Keratinocyte (primary cell): ENCODE results near the gene KNCN. TPM values are rescaled to one million over a fixed set of nuclear protein-coding genes. Genes with fewer than 3 reads are reported as not detected.

ENCODE experiments used
- DNase-seq: peaks from one replicate; pipeline ENCODE4 v3.0.0-alpha.2; 2011; ENCODE audit warnings: low read depth, missing footprints, low spot score
- FAIRE-seq: peaks from 2 replicates; lab custom pipeline; 2011; peaks lifted over from hg19 to GRCh38; lab: Jason Lieb, UNC
- H2AFZ ChIP-seq: 2 replicates; pipeline ENCODE4 v1.6.0; 2012; ENCODE audit warnings: low read length, control low read depth, inconsistent platforms; ENCODE audit not compliant: control insufficient read depth
- H3K27ac ChIP-seq: 2 replicates; pipeline ENCODE4 v1.5.1; 2011; ENCODE audit warnings: low read length; ENCODE audit not compliant: control insufficient read depth, insufficient read depth
- H3K27me3 ChIP-seq: 3 replicates; pipeline ENCODE4 v1.6.0; 2011; ENCODE audit warnings: low read length; ENCODE audit not compliant: control insufficient read depth, insufficient read depth; ENCODE audit errors: extremely low read depth
- H3K36me3 ChIP-seq, 2 experiments: 2 replicates in 1 of 2; 3 replicates in 1 of 2; pipeline ENCODE4 v1.5.1; 2011; ENCODE audit warnings: low read length in 2 of 2, mild to moderate bottlenecking in 1 of 2; ENCODE audit not compliant: control insufficient read depth in 2 of 2, insufficient read depth in 2 of 2; ENCODE audit errors: extremely low read depth in 1 of 2
- H3K4me1 ChIP-seq: 3 replicates; pipeline ENCODE4 v1.5.1; 2011; ENCODE audit warnings: low read length; ENCODE audit not compliant: control insufficient read depth, insufficient read depth; ENCODE audit errors: extremely low read depth
- H3K4me2 ChIP-seq: 3 replicates; pipeline ENCODE4 v1.6.0; 2011; ENCODE audit warnings: low read depth, low read length; ENCODE audit not compliant: control insufficient read depth, insufficient read depth; ENCODE audit errors: extremely low read depth
- H3K4me3 ChIP-seq, 3 experiments: fragments of 200-600 bp in 1 of 3; sonication (generic) in 1 of 3; 2 replicates in 2 of 3; 3 replicates in 1 of 3; pipeline ENCODE4 v1.5.1; 2011 to 2016; ENCODE audit warnings: low read length in 3 of 3, mild to moderate bottlenecking in 3 of 3, control low read depth in 2 of 3, inconsistent platforms in 1 of 3, low read depth in 1 of 3, mixed read lengths in 1 of 3, mixed run types in 1 of 3, moderate library complexity in 1 of 3; ENCODE audit not compliant: control insufficient read depth in 2 of 3, insufficient read depth in 2 of 3; ENCODE audit errors: extremely low read depth in 1 of 3
- H3K79me2 ChIP-seq: 2 replicates; pipeline ENCODE4 v1.6.0; 2012; ENCODE audit warnings: low read length; ENCODE audit not compliant: control insufficient read depth, insufficient read depth
- H3K9ac ChIP-seq: 3 replicates; pipeline ENCODE4 v1.6.0; 2011; ENCODE audit warnings: low read length; ENCODE audit not compliant: control insufficient read depth, insufficient read depth; ENCODE audit errors: extremely low read depth
- H3K9me1 ChIP-seq: 3 replicates; pipeline ENCODE4 v1.6.0; 2011; ENCODE audit warnings: low read length; ENCODE audit not compliant: control insufficient read depth, insufficient read depth; ENCODE audit errors: extremely low read depth
- H3K9me3 ChIP-seq: 2 replicates; pipeline ENCODE4 v1.5.1; 2012; ENCODE audit warnings: low read depth, low read length; ENCODE audit not compliant: control insufficient read depth
- H4K20me1 ChIP-seq: 3 replicates; pipeline ENCODE4 v1.6.0; 2011; ENCODE audit warnings: low read length; ENCODE audit not compliant: control insufficient read depth, insufficient read depth; ENCODE audit errors: extremely low read depth
- CTCF ChIP-seq, 3 experiments: IDR thresholded peaks in 1 of 3; conservative IDR thresholded peaks in 1 of 3; optimal IDR thresholded peaks in 1 of 3; 2 replicates in 2 of 3; 3 replicates in 1 of 3; pipeline versions ENCODE3 to v1.5.1; 2011; ENCODE audit warnings: low read length in 3 of 3, mild to moderate bottlenecking in 3 of 3, moderate library complexity in 2 of 3, control low read depth in 1 of 3, inconsistent platforms in 1 of 3; ENCODE audit not compliant: insufficient read depth in 2 of 3; ENCODE audit errors: extremely low read depth in 1 of 3
- EZH2 ChIP-seq: IDR thresholded peaks from one replicate; pipeline ENCODE4 v1.6.1; 2012; ENCODE audit warnings: inconsistent platforms, mild to moderate bottlenecking, low read length, moderate library complexity
- dilution Hi-C: fragments of 300-500 bp; cut with MboI; formaldehyde crosslinking; loops from one replicate; pipeline ENCODE4 v1.7.0; 2020; ENCODE audit warnings: low sequenced_read_pairs; ENCODE audit not compliant: extremely low pct_ligation_motif_present
- polyA plus RNA-seq, 5 experiments: library from polyadenylated mRNA; depleted of rRNA in 3 of 5; stranded (reverse) in 3 of 5; stranded (forward) in 1 of 5; unstranded in 1 of 5; fragments of >200 nt; gene quantifications; 1 replicate in 1 of 5; 2 replicates in 3 of 5; 3 replicates in 1 of 5; pipeline versions ENCODE4 v1.2.1 to v1.2.3, GENCODE V29; 2011 to 2012; ENCODE audit warnings: missing spikeins in 2 of 5, low read depth in 1 of 5, low replicate concordance in 1 of 5

Gene KNCN
- polyA plus RNA-seq, 1 donor (not counting 4 experiments of a cell fraction or from before 2014, with no cell fraction given): not detected

- TF ChIP-seq EZH2 (no peak), CTCF (optimal IDR thresholded peaks at IDR 0.05 in 1 of 3, IDR thresholded peaks at IDR 0.05 in 1 of 3, conservative IDR thresholded peaks at IDR 0.05 in 1 of 3; ENCODE audit: extremely low read depth in 1 of 3, insufficient read depth in 2 of 3, low read length in 3 of 3) (no peak)
- H3K79me2 ChIP-seq: no peaks in the 10 kb centered on the region
- H3K9me1 ChIP-seq: no peaks in the 10 kb centered on the region
- H3K27me3 ChIP-seq: peaks cover 5% of the 10 kb centered on the region
- no peaks in the 10 kb centered on the region for H3K9me3 ChIP-seq
- peak overlapping the region; percentile 6 for H3K4me2 ChIP-seq
- dilution Hi-C loops: no loop called here
- no peak overlapping the region for H2AFZ ChIP-seq
- FAIRE-seq: peak; percentile 84
- no peak for DNase-seq
- no peak overlapping the region for H3K27ac ChIP-seq
- no peak overlapping the region for H3K4me3 ChIP-seq
- H4K20me1 ChIP-seq: no peaks in the 10 kb centered on the region
- H3K36me3 ChIP-seq: no peaks in the 10 kb centered on the region
- no peak overlapping the region for H3K9ac ChIP-seq
- peaks cover 40% of the 10 kb centered on the region for H3K4me1 ChIP-seq
Measured at GRCh38 chr1:46523496-46524353, 27.7 kb downstream of the KNCN start.

- Histone ChIP-seq H3K27me3 (no peaks in the 10 kb centered on the region), H2AFZ (no peak overlapping the region), H3K4me2 (peak overlapping the region; percentile 65), H3K36me3 (no peaks in the 10 kb centered on the region), H3K4me1 (peaks cover 40% of the 10 kb centered on the region), H3K27ac (peak overlapping the region; percentile 12), H3K9me1 (no peaks in the 10 kb centered on the region), H3K4me3 (no peak overlapping the region), H4K20me1 (no peaks in the 10 kb centered on the region), H3K9ac (peak overlapping the region; percentile 31), H3K9me3 (no peaks in the 10 kb centered on the region), H3K79me2 (no peaks in the 10 kb centered on the region)
- no peak for FAIRE-seq
- dilution Hi-C loops: no loop called here
- TF ChIP-seq EZH2: no peak
- no peak for TF ChIP-seq CTCF (optimal IDR thresholded peaks at IDR 0.05 in 1 of 3, IDR thresholded peaks at IDR 0.05 in 1 of 3, conservative IDR thresholded peaks at IDR 0.05 in 1 of 3; ENCODE audit: extremely low read depth in 1 of 3, insufficient read depth in 2 of 3, low read length in 3 of 3)
- no peak for DNase-seq
Measured at GRCh38 chr1:46522969-46523320, 28.5 kb downstream of the KNCN start.
